Measurements from ENCODE around the gene TMEM51.

Gene TMEM51

DNA sequence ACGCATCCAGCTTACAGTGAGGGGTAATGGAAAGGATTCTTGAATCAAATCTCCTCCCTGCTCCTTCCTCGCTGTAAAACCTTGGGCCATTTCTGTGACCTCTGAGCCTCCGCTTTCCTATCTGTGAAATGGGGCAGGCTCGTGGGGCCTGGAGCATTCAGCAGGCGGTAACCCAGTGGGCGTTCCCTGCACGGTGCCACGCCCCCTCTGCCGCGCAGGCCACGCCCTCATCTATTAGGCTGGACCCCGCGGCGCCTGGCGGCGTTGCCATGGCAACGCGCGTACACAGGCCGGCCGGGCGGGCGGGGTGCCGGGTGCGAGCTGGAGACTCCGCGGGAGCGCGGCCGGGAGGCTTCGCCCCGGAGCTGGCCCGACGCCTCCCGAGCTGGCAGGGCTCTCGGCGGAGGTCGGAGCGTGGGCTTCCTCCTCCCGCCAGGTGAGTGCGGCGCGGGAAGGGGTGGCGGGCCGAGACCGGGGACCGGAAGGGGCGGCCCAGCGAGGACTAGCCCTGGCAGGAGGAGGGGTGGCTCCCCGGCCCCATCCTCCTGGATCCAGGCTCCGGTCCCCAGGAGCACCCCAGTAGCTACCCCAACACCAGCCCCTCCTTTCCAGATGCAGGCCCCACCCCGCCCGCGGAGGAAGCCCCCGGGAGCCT lies 93.5 kb downstream of the TMEM51 start, which contains the start of gene FHAD1:
FHAD1 (plus strand) TSS at position 264 of the 655 bp plus-strand sequence. CDS start 4,562 bp downstream, outside the sequence.
- peak; percentile 85 for DNase-seq (ENCODE audit: low spot score)

DNA sequence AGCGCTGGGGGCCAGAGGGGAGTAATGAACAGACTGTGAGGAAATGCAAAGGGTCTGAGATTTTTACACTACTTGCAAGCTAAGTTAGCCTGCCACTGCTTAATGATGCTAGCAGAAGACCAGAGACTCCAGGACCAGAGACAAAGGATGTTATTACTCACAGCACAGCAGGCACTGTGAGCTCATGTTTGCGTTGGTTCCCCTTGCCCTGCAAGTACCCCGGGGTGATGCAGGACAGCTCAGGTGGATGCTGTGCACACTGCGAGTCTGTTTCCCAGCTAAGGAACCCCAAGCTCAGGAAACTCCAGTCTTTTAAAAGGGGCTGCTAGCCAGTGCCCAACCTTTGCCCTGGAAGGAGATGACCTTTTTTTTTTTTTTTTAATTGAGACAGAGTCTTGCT lies 94.7 kb downstream of the TMEM51 start:
- no peak for DNase-seq (ENCODE audit: low spot score)

DNA sequence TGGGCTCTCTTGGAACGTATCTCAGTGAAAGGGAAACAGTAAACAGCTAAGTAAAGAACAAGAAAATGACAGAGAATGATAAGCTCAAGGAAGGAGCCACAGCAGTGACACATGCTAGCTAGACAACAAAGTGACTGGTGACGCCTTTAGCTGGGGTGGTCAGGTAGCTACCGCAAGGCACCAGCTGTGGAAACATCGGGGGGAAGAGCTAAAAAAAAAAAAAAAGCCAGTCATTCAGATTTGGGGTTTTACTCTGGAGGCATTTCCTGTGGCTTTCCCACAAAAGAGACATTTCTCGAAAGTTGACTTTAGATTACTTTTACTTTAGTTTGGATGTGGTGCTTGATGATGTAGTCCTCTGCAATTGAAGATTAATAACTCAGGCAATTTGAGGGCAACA lies 95.5 kb downstream of the TMEM51 start:
- DNase-seq (ENCODE audit: low spot score): no peak

DNA sequence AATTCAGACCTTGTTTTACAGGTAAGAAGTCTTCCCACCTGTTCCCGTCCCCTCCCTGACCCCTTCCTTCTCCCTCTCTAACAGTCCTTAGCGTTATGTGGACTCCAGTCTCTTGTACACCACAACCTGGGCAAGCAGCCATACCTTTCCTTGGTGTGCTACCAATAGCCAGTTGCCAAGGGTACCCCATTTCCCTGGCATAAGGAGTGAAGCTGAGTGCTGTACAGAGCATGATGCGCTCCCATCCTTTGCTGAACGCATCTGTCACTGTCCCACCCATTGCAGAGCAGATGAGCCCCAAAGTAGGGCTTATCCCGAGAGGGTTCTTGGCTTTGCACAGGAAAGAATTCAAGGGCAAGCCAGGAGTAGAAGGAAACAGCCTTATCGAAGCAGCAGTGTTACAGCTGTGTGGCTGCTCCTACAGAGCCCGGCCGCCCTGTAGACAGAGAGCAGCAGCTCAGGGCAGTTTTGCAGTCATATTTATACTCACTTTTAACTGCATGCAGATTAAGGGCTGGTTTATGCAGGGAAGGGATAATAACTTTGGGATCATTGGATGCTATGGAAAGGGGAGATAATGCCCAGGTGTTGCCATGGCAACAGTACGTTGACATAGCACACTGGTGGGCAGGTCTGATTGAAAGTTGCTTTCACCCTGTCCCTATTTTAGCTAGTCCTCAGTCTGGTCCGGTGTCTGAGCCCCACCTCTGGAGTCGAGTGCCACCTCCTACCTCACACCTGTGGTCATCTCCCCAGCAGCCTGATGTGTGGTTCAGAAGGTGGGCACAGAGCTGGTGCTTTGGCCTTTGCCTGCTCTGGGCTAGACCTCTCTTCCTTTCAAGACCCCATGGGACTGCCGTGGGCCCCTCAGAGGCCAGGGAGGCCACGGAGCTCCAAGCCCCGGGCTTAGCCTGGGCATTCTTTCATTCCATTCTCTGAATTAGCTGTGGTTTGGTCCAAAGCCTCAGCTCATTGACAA lies 98.6 kb downstream of the TMEM51 start:
- DNase-seq (ENCODE audit: low spot score): no peak

DNA sequence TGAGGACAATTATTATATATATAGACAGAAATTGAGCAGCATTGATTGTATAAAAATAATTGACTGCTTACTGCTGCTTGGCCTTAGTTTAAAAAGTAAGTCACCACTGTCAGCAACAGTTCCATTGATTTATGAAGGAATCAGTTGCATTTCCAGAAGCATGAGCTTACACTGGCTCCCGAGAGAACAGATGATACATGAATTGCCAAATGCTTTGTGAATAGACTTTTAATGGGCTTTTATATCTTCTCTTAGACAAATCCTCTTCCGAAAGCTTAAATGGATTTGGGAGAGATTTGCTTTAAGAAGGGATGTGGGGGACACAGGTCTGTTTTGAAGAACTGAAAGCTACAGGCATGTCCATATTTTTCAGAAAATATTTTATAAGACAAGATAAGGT lies 101.0 kb downstream of the TMEM51 start:
- no peak for DNase-seq (ENCODE audit: low spot score)

DNA sequence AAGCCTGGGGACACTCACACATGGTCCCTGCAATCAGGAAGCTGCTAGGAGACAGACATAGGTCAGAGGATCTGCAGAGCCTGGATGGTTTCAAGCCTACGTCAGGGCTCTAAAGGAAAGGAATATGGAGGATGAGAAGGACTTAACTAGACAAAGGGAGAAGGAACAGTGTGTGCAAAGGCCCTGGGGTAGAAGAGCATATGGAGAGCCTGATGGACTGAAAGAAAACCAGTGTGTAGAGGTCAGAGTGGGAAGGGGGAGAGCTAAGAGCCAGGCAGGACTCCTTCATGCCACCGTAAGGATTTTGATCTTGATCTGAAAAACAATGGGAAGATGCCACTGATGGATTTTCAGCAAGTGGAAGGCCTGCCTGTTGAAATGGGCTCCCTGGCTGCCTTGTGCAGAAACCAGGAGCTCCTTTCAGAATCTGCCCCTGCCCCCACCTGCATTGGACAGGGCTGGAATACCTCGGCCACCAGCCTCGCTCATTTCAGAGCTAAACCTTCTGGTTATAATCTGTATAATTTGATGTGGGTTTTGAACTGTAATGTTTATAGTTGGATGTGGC lies 102.1 kb downstream of the TMEM51 start:
- no peak for DNase-seq (ENCODE audit: low spot score)

DNA sequence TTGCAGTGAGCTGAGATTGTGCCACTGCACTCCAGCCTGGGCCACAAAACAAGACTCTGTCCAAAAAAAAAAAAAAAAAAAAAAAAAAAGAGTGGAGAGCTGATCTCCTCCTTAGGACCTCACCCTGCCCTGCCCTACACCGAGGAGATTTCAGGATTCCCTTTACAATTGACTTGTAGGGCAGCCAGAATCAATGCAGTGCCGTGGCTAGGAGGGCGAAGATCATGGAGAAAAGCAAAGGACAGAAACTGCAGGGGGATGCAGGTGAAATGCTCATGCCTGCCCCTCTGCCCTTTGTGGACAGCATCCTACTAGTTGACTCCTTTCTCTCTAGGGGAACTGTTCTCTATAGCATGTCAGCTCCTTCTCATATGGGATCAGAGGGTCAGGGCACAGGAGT lies 103.0 kb downstream of the TMEM51 start:
- DNase-seq (ENCODE audit: low spot score): no peak

DNA sequence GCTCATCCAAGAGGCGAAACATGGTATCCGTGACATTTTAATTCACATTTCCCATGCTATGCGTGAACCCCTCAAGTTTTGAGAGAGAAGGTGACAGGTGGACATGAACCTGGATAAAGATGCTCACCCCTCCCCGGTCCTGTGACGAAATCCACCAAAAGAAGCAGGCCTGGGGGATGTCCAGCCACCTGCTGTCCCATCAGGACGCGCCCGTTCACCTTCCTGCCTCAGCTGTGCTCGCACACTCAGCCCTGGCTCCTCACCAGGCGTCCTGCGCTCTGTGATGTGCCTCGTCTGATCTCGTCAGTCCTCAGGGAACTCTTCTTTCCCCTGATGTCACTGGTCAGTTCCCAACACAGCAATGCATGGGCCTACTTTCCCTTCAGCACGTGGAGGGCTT lies 103.8 kb downstream of the TMEM51 start:
- no peak for DNase-seq (ENCODE audit: low spot score)

DNA sequence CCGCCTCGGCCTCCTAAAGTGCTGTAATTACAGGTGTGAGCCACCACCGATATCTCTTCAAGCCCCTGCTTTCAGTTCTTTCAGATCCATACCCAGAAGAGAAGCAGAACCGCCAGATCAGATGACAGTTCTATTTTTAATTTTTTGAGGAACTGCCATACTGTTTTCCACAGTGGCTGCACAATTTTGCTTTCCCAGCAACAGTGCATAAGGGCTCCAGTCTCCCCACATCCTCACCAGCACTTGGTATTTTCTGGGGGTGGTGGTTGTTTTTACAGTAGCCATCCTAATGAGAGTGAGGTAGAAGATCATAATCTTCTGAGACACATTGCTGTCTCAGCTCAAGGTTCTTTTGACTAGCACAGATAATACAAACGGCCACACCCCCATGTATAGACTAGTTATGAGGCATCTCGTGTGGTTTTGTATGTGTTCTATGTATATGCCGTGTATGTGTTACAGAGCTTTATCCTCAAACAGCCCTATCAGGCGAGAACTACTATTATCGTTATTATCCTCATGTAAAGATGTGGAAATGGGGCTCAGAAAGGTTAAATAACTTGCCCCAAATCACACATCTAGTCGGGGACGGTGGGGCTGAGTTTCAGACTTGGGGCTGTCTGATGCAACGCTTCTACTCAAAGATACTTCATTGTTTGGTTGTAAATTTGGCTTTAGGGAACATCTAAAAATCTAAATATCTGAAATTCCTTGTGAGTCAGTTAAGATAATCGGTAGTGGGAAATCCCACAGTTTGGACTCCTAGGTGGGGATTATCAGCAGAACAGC lies 105.5 kb downstream of the TMEM51 start:
- no peak for DNase-seq (ENCODE audit: low spot score)

DNA sequence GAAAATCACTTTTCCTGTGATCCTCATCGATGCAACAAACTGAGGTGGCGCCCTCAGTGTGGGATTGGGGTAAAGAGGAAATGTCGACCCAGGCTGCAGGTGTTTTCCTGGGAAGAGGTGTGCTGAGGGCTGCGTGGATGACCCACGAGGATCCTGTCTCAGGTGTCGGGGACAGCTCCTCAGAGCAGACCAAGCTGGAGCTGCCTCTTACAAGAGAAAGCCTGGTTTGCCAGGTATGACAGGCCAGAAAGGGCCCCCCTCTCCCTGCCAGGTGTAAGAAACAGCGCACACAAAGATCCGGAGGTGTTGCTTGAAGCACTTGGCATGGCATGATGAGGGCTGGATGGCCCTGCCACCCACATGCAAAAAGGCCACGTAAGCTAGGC lies 106.1 kb downstream of the TMEM51 start:
- DNase-seq (ENCODE audit: low spot score): no peak

DNA sequence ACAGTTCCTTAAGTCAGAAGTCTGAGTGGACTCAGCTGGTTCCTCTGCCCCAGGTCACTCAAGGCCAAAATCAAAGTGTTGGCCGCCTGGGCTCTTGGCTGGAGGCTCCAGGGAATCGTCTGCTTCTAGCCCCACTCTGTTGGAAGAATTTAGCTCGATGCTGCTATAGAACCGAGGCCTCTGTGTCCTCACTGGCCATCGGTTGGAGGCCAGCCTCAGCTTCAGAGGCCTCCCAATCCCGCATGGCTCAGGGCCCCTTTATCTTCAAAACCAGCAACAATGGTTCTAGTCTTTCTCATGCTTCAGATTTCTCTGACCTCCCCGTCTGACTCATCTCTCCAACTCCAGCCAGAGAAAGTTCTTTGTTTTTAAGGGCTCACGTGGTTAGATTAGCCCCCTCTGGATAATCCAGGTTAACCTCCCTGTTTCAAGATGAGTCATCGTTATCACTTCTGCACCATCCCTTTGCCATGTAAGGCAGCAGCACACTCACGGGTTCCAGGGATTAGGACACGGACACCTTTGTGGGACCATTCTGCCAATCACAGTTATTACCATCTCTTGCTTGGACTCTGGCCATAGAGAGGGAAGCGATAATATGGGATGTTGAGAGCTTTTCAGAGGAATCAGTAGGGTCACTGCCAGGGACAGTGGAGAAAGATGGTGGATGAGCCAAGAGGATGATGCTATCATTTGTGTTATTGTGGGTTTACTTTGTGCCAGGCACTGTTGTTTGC lies 107.0 kb downstream of the TMEM51 start:
- no peak for DNase-seq (ENCODE audit: low spot score)

DNA sequence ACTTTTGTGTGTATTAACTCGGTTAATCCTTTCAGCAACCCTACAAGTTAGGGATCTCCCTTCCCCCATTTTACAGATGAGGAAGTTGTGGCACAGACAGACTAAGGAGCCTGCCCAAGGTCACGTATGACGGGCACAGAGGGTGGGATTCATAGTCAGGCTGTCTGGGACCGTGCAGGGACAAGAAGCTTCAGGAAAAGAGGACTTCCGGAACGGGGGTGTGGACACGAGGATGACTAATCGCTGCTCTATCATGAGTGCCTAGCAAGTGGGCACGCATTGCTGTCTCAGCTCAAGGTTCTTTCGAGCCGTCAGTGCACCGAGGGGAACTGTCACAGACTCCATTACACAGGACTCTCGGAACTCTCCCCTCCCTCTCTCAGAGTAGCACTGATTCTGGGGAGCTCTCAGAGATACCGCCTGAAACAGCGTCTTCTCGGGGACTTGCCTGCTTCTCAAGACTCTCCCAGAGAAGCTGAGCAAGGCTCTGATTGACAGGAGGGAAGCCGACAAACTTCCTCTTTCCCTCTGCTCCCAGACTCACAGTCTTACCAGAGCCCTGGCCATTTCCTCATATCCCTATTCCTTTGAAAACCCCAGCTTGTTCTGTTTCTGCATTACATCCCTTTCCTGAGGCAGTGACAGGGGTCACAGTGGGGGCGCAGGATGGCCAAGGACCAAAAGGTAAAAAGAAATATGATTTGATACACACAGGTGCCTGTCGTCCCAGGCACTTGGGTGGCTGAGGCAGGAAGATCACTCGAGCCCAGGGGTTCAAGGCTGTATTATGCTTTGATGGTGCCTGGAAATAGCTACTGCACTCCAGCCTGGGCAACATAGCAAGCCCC lies 107.8 kb downstream of the TMEM51 start:
- DNase-seq (ENCODE audit: low spot score): no peak

DNA sequence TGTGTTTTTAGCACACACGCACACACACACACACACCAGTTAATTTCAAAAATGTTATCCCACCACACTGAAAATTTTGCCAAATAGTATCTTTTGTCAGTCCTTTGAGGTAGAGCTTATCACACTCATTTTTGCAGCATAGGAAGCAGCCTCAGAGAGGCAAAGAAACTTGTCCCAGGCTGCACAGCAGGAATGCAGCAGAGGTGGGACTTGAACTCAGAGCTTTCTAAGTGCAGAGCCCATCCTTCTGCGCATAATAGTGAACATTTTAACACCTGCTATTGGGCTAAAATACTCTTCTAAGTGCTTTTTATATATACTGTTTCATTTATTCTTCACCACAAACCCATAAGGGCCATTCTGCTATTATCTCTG lies 108.4 kb downstream of the TMEM51 start:
- DNase-seq (ENCODE audit: low spot score): no peak

DNA sequence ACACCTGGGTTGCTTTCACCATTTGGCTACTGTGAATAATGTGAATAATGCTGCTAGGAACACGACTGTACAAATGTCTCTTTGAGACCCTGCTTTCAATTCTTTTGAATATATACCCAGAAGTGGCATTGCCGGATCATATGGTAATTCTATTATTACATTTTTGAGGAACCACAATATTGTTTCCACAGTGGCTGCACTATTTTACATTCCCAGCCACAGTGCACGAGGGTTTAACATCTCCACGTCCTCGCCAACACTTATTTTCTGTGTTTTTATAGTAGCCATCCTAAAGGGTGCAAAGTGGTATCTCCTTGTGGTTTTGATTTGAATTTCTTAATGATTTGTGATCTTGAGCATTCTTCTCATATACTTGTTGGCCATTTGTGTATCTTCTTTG lies 109.2 kb downstream of the TMEM51 start:
- no peak for DNase-seq (ENCODE audit: low spot score)

DNA sequence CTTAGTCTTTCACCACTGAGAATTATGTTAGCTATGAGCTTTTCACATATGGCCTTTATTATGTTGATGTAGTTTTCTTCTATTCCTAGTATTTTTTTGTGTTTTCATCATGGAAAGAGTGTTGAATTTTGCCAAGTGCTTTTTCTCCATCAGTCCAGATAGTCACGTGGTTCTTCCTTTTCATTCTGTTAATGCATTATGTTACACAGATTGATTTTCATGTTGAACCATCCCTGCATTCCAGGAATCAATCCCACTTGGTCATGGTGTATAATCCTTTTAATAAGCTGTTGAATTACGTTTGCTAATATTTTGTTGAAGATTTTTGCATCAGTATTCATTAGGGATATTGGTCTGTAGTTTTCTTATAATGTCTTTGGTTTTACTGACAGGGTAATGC lies 111.2 kb downstream of the TMEM51 start:
- no peak for DNase-seq (ENCODE audit: low spot score)

Measured in AG08396 (cell line).